ENCODE measurements around the gene COL4A6. TPM values are rescaled to one million over a fixed set of nuclear protein-coding genes. Genes with fewer than 3 reads are reported as not detected.
A peak's percentile ranks its signal among the peaks of the same experiment; 100 is the strongest.

The COL4A6 gene
- total RNA-seq, 1 experiment from 2014 or later, result not detected

- no peak overlapping the region for H2AFZ ChIP-seq (ENCODE audit: low read length)
- H3K9me3 ChIP-seq (ENCODE audit: low read length), result no peaks in the 10 kb centered on the region
- H3K9me2 ChIP-seq (replicated peaks; ENCODE audit: insufficient read depth, low read length), result no peaks in the 10 kb centered on the region
- no peaks in the 10 kb centered on the region for H3K36me3 ChIP-seq (ENCODE audit: insufficient read depth, low read length)
- no peak overlapping the region for H3K4me3 ChIP-seq (ENCODE audit: low read length)
- H3K27me3 ChIP-seq (ENCODE audit: low read length), result no peaks in the 10 kb centered on the region
- no peak overlapping the region for H3K9ac ChIP-seq (ENCODE audit: low read length)
- DNase-seq, result no peak
- no peaks in the 10 kb centered on the region for H3K4me1 ChIP-seq (ENCODE audit: low read length)
- no peak overlapping the region for H3K4me2 ChIP-seq (ENCODE audit: low read depth, low read length, poor library complexity, severe bottlenecking)
- H3K27ac ChIP-seq (ENCODE audit: low read length), result no peak overlapping the region
- no peaks in the 10 kb centered on the region for H4K20me1 ChIP-seq (ENCODE audit: insufficient read depth, low read depth, low read length)
- no peaks in the 10 kb centered on the region for H3K79me2 ChIP-seq (ENCODE audit: low read length)
These were observed 279.1 kb downstream of the COL4A6 start for GRCh38 chrX:108159028-108159670.

GRCh38 chrX:108157628-108158027, 280.6 kb downstream of the COL4A6 start:
- Histone ChIP-seq H3K9me3 (ENCODE audit: low read length) (no peaks in the 10 kb centered on the region), H3K27me3 (ENCODE audit: low read length) (no peaks in the 10 kb centered on the region), H3K4me3 (ENCODE audit: low read length) (no peak overlapping the region), H3K36me3 (ENCODE audit: insufficient read depth, low read length) (no peaks in the 10 kb centered on the region), H3K9ac (ENCODE audit: low read length) (no peak overlapping the region), H3K27ac (ENCODE audit: low read length) (no peak overlapping the region), H4K20me1 (ENCODE audit: insufficient read depth, low read depth, low read length) (no peaks in the 10 kb centered on the region), H3K4me1 (ENCODE audit: low read length) (no peaks in the 10 kb centered on the region), H2AFZ (ENCODE audit: low read length) (no peak overlapping the region), H3K4me2 (ENCODE audit: low read depth, low read length, poor library complexity, severe bottlenecking) (no peak overlapping the region), H3K79me2 (ENCODE audit: low read length) (no peaks in the 10 kb centered on the region), H3K9me2 (replicated peaks; ENCODE audit: insufficient read depth, low read length) (no peaks in the 10 kb centered on the region)
- no peak for DNase-seq

- H3K4me1 ChIP-seq (ENCODE audit: low read length), result no peaks in the 10 kb centered on the region
- H3K27ac ChIP-seq (ENCODE audit: low read length), result no peak overlapping the region
- H3K27me3 ChIP-seq (ENCODE audit: low read length), result no peaks in the 10 kb centered on the region
- no peaks in the 10 kb centered on the region for H3K9me3 ChIP-seq (ENCODE audit: low read length)
- no peaks in the 10 kb centered on the region for H3K79me2 ChIP-seq (ENCODE audit: low read length)
- H3K36me3 ChIP-seq (ENCODE audit: insufficient read depth, low read length), result no peaks in the 10 kb centered on the region
- no peak overlapping the region for H2AFZ ChIP-seq (ENCODE audit: low read length)
- H4K20me1 ChIP-seq (ENCODE audit: insufficient read depth, low read depth, low read length), result no peaks in the 10 kb centered on the region
- no peaks in the 10 kb centered on the region for H3K9me2 ChIP-seq (replicated peaks; ENCODE audit: insufficient read depth, low read length)
- DNase-seq, result no peak
- H3K4me3 ChIP-seq (ENCODE audit: low read length), result no peak overlapping the region
- H3K9ac ChIP-seq (ENCODE audit: low read length), result no peak overlapping the region
- no peak overlapping the region for H3K4me2 ChIP-seq (ENCODE audit: low read depth, low read length, poor library complexity, severe bottlenecking)
These were observed 281.2 kb downstream of the COL4A6 start for GRCh38 chrX:108156934-108157466.

GRCh38 chrX:108156082-108156481, 282.1 kb downstream of the COL4A6 start:
- Histone ChIP-seq H3K4me2 (ENCODE audit: low read depth, low read length, poor library complexity, severe bottlenecking) (no peak overlapping the region), H2AFZ (ENCODE audit: low read length) (no peak overlapping the region), H3K9me3 (ENCODE audit: low read length) (no peaks in the 10 kb centered on the region), H3K27me3 (ENCODE audit: low read length) (no peaks in the 10 kb centered on the region), H4K20me1 (ENCODE audit: insufficient read depth, low read depth, low read length) (no peaks in the 10 kb centered on the region), H3K4me3 (ENCODE audit: low read length) (no peak overlapping the region), H3K36me3 (ENCODE audit: insufficient read depth, low read length) (no peaks in the 10 kb centered on the region), H3K27ac (ENCODE audit: low read length) (no peak overlapping the region), H3K79me2 (ENCODE audit: low read length) (no peaks in the 10 kb centered on the region), H3K9ac (ENCODE audit: low read length) (no peak overlapping the region), H3K4me1 (ENCODE audit: low read length) (no peaks in the 10 kb centered on the region), H3K9me2 (replicated peaks; ENCODE audit: insufficient read depth, low read length) (no peaks in the 10 kb centered on the region)
- no peak for DNase-seq

GRCh38 chrX:108148524-108148923, 289.7 kb downstream of the COL4A6 start:
- Histone ChIP-seq H3K4me1 (ENCODE audit: low read length) (no peaks in the 10 kb centered on the region), H3K36me3 (ENCODE audit: insufficient read depth, low read length) (no peaks in the 10 kb centered on the region), H3K9me3 (ENCODE audit: low read length) (no peaks in the 10 kb centered on the region), H3K27me3 (ENCODE audit: low read length) (no peaks in the 10 kb centered on the region), H3K79me2 (ENCODE audit: low read length) (no peaks in the 10 kb centered on the region), H3K4me3 (ENCODE audit: low read length) (no peak overlapping the region), H3K27ac (ENCODE audit: low read length) (no peak overlapping the region), H2AFZ (ENCODE audit: low read length) (no peak overlapping the region), H3K9ac (ENCODE audit: low read length) (no peak overlapping the region), H3K9me2 (replicated peaks; ENCODE audit: insufficient read depth, low read length) (no peaks in the 10 kb centered on the region), H3K4me2 (ENCODE audit: low read depth, low read length, poor library complexity, severe bottlenecking) (no peak overlapping the region), H4K20me1 (ENCODE audit: insufficient read depth, low read depth, low read length) (no peaks in the 10 kb centered on the region)
- no peak for DNase-seq

- Histone ChIP-seq H3K79me2 (ENCODE audit: low read length) (no peaks in the 10 kb centered on the region), H2AFZ (ENCODE audit: low read length) (no peak overlapping the region), H4K20me1 (ENCODE audit: insufficient read depth, low read depth, low read length) (no peaks in the 10 kb centered on the region), H3K4me3 (ENCODE audit: low read length) (no peak overlapping the region), H3K9me2 (replicated peaks; ENCODE audit: insufficient read depth, low read length) (no peaks in the 10 kb centered on the region), H3K27ac (ENCODE audit: low read length) (no peak overlapping the region), H3K4me2 (ENCODE audit: low read depth, low read length, poor library complexity, severe bottlenecking) (no peak overlapping the region), H3K36me3 (ENCODE audit: insufficient read depth, low read length) (no peaks in the 10 kb centered on the region), H3K9me3 (ENCODE audit: low read length) (no peaks in the 10 kb centered on the region), H3K9ac (ENCODE audit: low read length) (no peak overlapping the region), H3K4me1 (ENCODE audit: low read length) (no peaks in the 10 kb centered on the region), H3K27me3 (ENCODE audit: low read length) (no peaks in the 10 kb centered on the region)
- peak; percentile 70 for DNase-seq
These were observed 299.2 kb downstream of the COL4A6 start for GRCh38 chrX:108138814-108139702.

GRCh38 chrX:108134724-108135123, 303.5 kb downstream of the COL4A6 start:
- Histone ChIP-seq H2AFZ (ENCODE audit: low read length) (no peak overlapping the region), H3K9me3 (ENCODE audit: low read length) (no peaks in the 10 kb centered on the region), H3K4me1 (ENCODE audit: low read length) (no peaks in the 10 kb centered on the region), H3K9me2 (replicated peaks; ENCODE audit: insufficient read depth, low read length) (no peaks in the 10 kb centered on the region), H3K27me3 (ENCODE audit: low read length) (no peaks in the 10 kb centered on the region), H3K4me3 (ENCODE audit: low read length) (no peak overlapping the region), H3K27ac (ENCODE audit: low read length) (no peak overlapping the region), H3K9ac (ENCODE audit: low read length) (no peak overlapping the region), H3K36me3 (ENCODE audit: insufficient read depth, low read length) (no peaks in the 10 kb centered on the region), H4K20me1 (ENCODE audit: insufficient read depth, low read depth, low read length) (no peaks in the 10 kb centered on the region), H3K79me2 (ENCODE audit: low read length) (no peaks in the 10 kb centered on the region), H3K4me2 (ENCODE audit: low read depth, low read length, poor library complexity, severe bottlenecking) (no peak overlapping the region)
- DNase-seq, result no peak

- no peaks in the 10 kb centered on the region for H3K79me2 ChIP-seq (ENCODE audit: low read length)
- no peaks in the 10 kb centered on the region for H3K9me3 ChIP-seq (ENCODE audit: low read length)
- no peak for DNase-seq
- H3K9ac ChIP-seq (ENCODE audit: low read length), result no peak overlapping the region
- no peak overlapping the region for H3K4me2 ChIP-seq (ENCODE audit: low read depth, low read length, poor library complexity, severe bottlenecking)
- no peaks in the 10 kb centered on the region for H4K20me1 ChIP-seq (ENCODE audit: insufficient read depth, low read depth, low read length)
- 0 out of 2 replicates have a peak, but pooled peaks cover 2% of the 10 kb centered on the region for H3K9me2 ChIP-seq (replicated peaks; ENCODE audit: insufficient read depth, low read length)
- H3K4me1 ChIP-seq (ENCODE audit: low read length), result no peaks in the 10 kb centered on the region
- H3K27ac ChIP-seq (ENCODE audit: low read length), result no peak overlapping the region
- H3K4me3 ChIP-seq (ENCODE audit: low read length), result no peak overlapping the region
- no peaks in the 10 kb centered on the region for H3K36me3 ChIP-seq (ENCODE audit: insufficient read depth, low read length)
- H2AFZ ChIP-seq (ENCODE audit: low read length), result no peak overlapping the region
- no peaks in the 10 kb centered on the region for H3K27me3 ChIP-seq (ENCODE audit: low read length)
These were observed 305.3 kb downstream of the COL4A6 start for GRCh38 chrX:108132876-108133275.
